ENCODE results near the gene SEMA3A. TPM values are rescaled to one million over a fixed set of nuclear protein-coding genes. Genes with fewer than 3 reads are reported as not detected.

Gene SEMA3A
- total RNA-seq, 1 experiment from 2014 or later, result 32.2 TPM

GRCh38 chr7:83946801-83947200 is 247.8 kb downstream of the SEMA3A start:
- ATAC-seq (no peak), DNase-seq (ENCODE audit: low spot score) (no peak)
- Mint-ChIP-seq H3K27ac (no peak overlapping the region), H3K27me3 (ENCODE audit: low read depth) (no peaks in the 10 kb centered on the region), H3K9me3 (no peaks in the 10 kb centered on the region), H3K36me3 (no peaks in the 10 kb centered on the region), H3K4me1 (no peaks in the 10 kb centered on the region), H3K4me3 (no peak overlapping the region)
- CTCF ChIA-PET, result interaction anchor here (0.7 to 2.9 kb wide), 8 partner anchors 9 to 1033 kb away, joined by 3 to 26 read pairs (median 4); no protein-coding TSS in a partner anchor
- POLR2A ChIA-PET, result no interaction called here
- TF ChIP-seq SOX15 (CRISPR knock-in tag; IDR thresholded peaks at IDR 0.05), result no peak
- no peak for TF ChIP-seq SMAD3 (CRISPR knock-in tag; IDR thresholded peaks at IDR 0.05; ENCODE audit: borderline replicate concordance)
- no peak for TF ChIP-seq ZNF423 (CRISPR knock-in tag; IDR thresholded peaks at IDR 0.05)
- no peak for TF ChIP-seq E2F4 (CRISPR knock-in tag; IDR thresholded peaks at IDR 0.05; ENCODE audit: borderline replicate concordance, low read depth)
- TF ChIP-seq GABPB1 (CRISPR knock-in tag; IDR thresholded peaks at IDR 0.05), result no peak
- TF ChIP-seq ZSCAN18 (CRISPR knock-in tag; IDR thresholded peaks at IDR 0.05), result no peak
- no peak for TF ChIP-seq E2F1 (CRISPR knock-in tag; IDR thresholded peaks at IDR 0.05)

- ChIA-PET CTCF (no interaction called here), POLR2A (no interaction called here)
- Mint-ChIP-seq H3K4me1 (0 out of 2 replicates have a peak, but pooled peaks cover 4% of the 10 kb centered on the region), H3K36me3 (no peaks in the 10 kb centered on the region), H3K4me3 (no peak overlapping the region), H3K27me3 (ENCODE audit: low read depth) (no peaks in the 10 kb centered on the region), H3K9me3 (no peaks in the 10 kb centered on the region), H3K27ac (no peak overlapping the region)
- DNase-seq (ENCODE audit: low spot score) (no peak), ATAC-seq (no peak)
- TF ChIP-seq ZNF425 (CRISPR knock-in tag; conservative IDR thresholded peaks at IDR 0.05) (no peak), ZNF121 (CRISPR knock-in tag; IDR thresholded peaks at IDR 0.05) (no peak), SP1 (CRISPR knock-in tag; conservative IDR thresholded peaks at IDR 0.05) (no peak), GRHL2 (CRISPR knock-in tag; IDR thresholded peaks at IDR 0.05; ENCODE audit: insufficient replicate concordance, severe bottlenecking) (no peak), ATF1 (CRISPR knock-in tag; IDR thresholded peaks at IDR 0.05) (no peak), MLX (CRISPR knock-in tag; IDR thresholded peaks at IDR 0.05) (no peak), E2F1 (CRISPR knock-in tag; IDR thresholded peaks at IDR 0.05) (no peak), E2F5 (CRISPR knock-in tag; IDR thresholded peaks at IDR 0.05) (no peak), FOXK1 (CRISPR knock-in tag; IDR thresholded peaks at IDR 0.05) (no peak), MXD4 (CRISPR knock-in tag; IDR thresholded peaks at IDR 0.05; ENCODE audit: borderline replicate concordance) (no peak), ZSCAN18 (CRISPR knock-in tag; IDR thresholded peaks at IDR 0.05) (no peak), ARID4B (CRISPR knock-in tag; IDR thresholded peaks at IDR 0.05; ENCODE audit: borderline replicate concordance) (no peak)
These were observed 253.3 kb downstream of the SEMA3A start for GRCh38 chr7:83941300-83941699.
